ENCODE measurements around the gene PPFIBP1.

The PPFIBP1 gene

DNA sequence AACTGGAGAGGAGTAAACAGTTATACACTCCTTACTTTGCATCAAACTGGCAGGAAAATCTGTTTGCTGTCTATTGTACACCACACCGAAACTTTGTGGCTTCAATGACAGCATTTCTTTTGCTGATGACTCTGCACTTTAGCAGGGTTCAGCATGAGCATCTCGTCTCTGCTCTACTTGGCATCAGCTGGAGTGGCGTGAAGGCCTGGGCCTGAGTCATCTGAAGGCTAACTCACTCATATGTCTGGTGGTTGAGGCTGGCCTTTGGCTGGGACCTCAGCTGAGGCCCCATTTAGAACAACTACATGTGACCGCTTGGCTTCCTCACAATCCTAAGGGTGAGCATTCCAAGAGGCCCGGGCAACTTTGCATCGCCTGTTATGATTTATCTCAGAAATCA, 143.5 kb downstream of the PPFIBP1 start:
- no peak for DNase-seq (ENCODE audit: low spot score)

DNA sequence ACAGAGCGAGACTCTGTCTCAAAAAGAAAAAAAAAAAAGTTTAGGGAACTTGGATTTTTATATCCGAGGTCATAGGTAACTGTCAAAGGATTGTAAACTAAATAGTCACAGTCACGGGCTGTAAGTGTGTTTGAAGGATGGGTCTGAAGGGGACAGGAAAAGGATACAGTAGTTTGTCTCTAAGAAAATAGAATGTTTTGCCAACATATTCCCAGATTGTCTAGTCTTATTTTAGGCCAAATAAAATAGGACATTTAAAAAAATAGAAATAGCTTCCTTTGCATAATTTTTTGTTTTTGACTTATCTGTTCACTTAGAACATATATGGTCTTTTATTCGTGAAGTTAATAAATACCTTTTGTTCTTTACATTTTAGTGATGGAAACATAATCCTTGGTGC, 148.0 kb downstream of the PPFIBP1 start:
- DNase-seq (ENCODE audit: low spot score): no peak

DNA sequence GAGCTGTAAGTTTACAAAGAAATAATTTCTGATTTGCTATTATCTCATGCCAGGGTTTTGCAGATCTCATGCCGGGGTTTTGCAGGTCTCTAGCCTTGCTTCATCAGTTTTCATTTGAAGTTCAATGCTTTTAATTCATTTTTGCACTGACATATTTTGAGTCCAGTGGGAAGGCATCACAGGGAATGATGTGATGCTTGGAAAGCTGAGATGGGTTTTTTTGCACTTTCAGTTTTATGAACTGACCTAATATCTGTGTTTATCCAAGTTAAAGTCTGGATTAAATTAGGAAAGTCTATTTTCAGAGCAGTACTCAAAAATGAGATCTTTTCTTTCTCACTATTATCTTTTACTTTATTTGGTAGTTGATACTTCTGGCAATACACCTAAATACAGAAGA, 148.6 kb downstream of the PPFIBP1 start:
- no peak for DNase-seq (ENCODE audit: low spot score)

DNA sequence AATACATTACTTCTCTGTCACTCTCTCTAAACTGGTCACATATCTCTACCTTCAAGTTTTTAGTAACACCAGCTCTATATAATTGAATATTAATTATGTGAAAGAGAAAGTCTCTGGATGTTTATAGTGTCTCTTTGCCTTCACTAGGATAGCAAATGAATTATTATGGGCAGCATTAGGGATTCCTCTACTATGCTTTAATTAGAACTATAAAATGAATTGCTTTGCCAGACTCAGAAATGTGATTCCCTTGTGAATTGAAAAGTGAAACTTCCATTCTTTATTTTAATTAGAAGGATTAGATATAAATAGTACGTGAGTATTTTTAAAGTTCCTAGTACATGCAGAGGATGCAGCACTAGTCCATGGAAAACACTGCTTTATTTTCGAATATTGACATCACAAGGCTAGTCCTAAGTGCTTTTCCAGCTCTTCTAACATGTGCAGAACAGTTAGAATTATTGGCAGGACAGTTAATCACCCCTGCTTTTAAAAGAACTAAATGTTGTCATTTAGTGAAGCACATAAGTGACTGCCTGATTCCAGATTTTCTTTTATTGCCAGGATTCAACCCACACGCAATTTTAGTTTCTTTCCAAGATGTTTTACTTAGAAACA, 149.2 kb downstream of the PPFIBP1 start:
- no peak for DNase-seq (ENCODE audit: low spot score)

DNA sequence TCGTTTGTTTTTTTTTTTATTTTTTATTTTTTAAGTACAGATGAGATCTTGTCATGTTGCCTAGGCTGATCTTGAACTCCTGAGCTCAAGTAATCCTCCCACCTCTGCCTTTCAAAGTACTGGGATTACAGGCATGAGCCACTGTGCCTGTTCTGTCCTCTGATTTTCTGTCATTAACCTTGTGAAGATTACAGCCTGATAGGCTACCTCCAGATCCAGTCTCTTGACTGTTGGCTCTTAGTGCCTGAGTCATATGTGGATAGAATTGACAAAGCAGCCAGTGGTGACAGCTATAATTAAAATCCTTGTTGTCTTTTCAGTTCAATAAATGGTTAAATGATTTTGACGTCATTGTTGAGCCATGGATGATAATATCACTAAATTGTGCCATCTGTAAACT, 151.0 kb downstream of the PPFIBP1 start:
- no peak for DNase-seq (ENCODE audit: low spot score)

DNA sequence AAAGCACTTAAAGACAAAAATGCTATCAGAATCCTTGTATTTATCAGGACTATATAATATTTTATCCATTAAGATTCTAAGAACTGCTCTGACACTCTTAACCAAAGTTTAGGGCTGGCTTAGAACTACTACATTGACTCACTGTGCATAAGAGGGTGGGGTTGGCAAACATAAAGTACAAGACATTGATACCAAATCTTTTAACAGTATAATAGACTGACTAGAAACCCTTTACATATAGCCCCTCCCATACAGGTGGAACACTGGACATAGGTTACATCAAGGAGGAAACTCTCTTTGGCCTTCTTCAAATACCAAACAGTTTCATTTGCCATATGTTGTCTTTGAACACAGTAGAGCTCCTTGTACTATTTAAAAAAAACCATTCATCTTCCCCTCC, 156.6 kb downstream of the PPFIBP1 start:
- no peak for DNase-seq (ENCODE audit: low spot score)

DNA sequence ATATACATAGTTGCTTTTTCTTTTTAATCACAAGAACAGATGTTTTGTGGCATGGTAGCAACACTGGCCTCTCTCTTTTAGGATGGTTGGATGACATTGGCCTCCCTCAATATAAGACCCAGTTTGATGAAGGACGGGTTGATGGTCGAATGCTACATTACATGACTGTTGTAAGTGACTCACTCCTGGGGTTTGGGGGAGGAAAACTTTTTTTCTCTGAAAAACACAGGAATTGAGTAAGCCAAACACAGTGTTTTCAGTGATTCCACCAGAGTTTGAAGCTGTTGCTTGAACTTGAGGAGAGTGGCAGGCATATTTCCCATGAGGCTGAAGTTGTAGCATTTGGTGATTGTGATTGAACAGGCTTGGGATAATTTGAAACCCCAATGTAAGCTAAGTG, 158.5 kb downstream of the PPFIBP1 start:
- no peak for DNase-seq (ENCODE audit: low spot score)

DNA sequence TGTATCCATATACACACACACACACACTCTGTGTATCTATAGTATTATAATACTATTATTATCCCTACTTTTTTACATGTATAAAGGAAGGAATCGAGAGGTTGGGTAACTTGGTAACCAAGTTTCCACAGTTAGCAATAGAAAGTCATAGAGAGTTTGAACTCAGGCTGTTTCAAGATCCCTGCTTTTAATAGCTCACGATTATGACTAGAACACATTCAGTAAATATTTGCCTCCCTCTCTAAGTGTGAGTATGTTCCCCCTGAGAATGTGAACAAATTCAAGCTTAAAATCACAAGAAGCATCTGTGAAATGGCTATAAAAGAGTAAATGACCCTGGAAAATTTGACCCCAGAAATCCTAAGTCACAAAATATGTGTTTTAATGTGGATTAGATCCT, 161.3 kb downstream of the PPFIBP1 start:
- DNase-seq (ENCODE audit: low spot score): no peak

DNA sequence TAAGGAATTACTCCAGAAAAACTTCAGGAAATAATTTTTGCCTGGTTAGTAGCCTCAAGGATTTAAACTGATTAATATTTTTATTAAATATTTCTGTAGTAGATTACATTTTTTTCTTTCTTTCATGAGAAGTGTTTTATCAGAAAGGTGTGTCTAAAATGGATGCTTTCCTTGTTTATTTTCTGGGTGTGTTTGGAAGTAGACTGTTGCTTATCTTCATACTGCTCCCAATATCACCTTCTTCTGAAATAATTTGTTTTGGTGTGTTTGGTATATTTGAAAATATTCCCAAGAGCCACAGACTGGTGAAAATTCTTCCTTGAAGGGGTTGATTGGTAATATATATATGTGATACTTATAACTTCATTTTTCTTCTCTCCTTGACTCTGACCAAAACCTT, 162.1 kb downstream of the PPFIBP1 start:
- no peak for DNase-seq (ENCODE audit: low spot score)

DNA sequence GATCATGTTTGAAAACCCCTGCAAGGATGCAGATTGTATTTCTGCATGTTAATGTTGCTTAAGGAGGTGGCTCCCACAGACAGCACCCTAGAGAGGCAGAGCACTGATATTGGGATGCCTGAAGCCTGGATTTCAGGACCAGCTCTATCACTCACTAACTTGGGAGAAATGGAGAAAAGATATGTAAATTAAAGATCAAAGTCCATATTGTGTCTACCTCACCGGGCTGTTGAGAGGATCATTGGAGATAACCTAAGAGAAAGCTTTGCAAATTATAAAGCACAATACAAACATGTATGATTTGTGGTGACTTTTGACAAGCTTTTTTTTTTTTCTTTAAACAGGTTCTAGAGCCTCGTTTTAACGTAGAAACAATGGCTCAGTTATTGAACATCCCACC, 164.7 kb downstream of the PPFIBP1 start:
- DNase-seq (ENCODE audit: low spot score): no peak

DNA sequence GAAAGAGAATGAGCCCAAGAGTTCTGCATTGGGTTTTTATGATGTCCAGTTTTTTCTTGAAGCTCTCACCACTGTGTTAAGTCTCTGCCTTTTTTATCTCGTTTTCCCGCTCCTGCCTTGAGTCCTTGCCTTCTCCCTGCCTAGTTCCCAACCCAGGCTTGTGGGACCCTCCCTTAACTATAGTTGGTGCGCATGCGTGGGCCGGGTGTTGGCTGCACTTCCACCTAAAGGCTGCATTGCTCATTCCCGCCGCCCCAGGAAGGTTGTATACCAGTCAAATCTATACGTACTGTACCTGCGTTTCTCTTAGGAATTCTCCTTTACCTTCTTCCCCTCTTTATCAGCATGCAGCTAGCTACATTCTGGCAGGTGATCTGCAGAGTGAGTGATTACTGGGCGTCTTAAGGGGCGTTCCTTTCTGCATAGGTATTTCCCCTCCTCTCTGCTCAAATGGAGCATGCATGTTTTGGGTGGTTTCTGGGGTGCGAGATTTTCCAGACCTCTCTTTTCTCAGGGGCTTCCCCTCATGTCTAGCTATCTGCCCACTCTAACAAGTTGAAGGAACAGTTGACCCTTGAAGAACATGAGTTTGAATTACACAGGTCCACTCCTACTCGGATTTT, 165.7 kb downstream of the PPFIBP1 start:
- no peak for DNase-seq (ENCODE audit: low spot score)

DNA sequence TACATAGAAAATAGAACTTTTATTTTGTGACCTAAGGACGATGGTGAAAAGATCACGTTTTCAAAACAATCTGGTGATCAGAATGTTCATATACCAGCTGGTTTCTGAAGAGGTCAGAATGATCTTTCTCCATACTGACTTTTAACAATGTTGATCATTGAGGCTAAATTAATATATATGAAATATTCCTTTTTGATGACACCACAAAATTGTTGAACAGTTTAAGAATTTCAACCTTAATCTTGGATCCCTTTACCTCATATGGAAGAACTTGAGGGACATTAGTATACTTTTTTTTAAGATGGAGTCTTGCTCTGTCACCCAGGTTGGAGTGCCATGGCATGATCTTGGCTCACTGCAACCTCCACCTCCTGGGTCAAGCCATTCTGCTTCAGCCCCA, 169.4 kb downstream of the PPFIBP1 start:
- DNase-seq (ENCODE audit: low spot score): no peak

DNA sequence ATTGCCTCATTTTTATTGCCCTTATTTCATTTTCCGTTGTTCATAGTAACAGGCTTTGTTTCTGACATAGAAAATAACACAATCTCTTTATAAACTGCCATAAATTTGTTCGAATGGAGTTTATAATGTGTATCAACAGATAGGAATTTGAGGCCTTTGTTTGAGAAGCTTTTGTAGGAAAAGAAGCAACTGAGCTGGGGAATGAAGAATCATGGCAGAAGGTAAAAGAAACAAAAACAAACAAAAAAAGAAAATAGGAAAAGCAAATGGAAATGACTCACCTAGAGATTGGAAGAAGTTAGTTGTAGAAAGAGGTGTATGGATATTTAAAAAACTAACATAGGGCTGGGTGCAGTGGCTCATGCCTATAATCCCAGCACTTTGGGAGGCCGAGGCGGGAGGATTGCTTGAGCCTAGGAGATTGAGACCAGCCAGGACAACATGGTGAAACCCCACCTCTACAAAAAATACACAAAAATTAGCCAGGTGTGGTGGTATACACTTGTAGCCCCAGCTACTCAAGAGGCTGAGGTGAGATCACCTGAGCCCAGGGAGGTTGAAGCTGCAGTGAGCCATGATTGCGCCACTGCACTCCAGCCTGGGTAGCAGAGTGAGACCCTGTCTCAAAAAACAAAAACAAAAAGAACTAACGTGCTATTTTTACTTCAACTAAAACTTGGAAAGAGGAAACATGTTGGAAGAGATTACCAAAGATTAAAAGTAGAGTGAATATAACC, 171.7 kb downstream of the PPFIBP1 start:
- no peak for DNase-seq (ENCODE audit: low spot score)

DNA sequence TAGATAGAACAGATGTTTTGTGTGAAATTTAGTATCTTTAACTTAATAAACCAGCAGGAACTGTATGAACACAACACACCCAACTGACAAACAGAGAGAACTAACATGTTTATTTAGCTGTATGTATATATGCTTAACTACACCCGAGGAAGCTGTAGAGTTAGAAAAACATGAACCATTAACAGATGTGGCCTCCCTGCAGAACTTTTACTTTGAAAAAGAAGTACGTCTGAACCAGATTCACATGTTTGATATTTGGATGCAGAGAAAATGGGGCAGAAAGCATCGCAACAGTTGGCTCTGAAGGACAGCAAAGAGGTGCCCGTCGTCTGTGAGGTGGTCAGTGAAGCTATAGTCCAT, 172.3 kb downstream of the PPFIBP1 start, which contains the start of gene REP15:
Gene REP15 (plus strand): TSS at position 155 of the 360 bp plus-strand sequence. CDS start 116 bp downstream, at position 271.
- no peak for DNase-seq (ENCODE audit: low spot score)

DNA sequence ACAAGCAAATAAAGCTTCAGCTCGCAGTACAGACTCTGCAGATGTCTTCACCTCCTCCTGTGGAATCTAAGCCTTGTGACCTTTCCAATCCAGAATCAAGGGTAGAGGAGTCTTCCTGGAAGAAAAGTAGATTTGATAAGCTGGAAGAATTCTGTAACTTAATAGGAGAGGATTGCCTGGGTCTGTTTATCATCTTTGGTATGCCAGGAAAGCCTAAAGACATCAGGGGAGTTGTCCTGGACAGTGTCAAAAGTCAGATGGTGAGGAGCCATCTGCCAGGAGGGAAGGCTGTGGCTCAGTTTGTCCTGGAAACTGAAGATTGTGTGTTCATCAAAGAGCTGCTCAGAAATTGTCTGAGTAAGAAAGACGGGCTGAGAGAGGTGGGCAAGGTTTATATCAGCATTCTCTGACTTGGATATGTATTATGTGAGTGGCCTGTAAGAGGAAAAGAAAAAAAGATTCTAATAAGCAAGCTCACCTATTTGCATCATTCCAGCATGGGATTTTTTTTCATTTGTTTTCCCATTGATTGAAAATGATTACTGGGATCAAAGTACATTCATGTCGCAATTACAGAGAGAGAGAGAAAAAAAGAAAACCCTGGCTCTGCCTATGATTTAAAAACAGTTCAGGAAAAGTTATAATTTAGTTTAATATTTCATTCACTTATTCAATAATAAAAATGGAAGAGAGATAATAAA, 173.0 kb downstream of the PPFIBP1 start:
- no peak for DNase-seq (ENCODE audit: low spot score)

DNA sequence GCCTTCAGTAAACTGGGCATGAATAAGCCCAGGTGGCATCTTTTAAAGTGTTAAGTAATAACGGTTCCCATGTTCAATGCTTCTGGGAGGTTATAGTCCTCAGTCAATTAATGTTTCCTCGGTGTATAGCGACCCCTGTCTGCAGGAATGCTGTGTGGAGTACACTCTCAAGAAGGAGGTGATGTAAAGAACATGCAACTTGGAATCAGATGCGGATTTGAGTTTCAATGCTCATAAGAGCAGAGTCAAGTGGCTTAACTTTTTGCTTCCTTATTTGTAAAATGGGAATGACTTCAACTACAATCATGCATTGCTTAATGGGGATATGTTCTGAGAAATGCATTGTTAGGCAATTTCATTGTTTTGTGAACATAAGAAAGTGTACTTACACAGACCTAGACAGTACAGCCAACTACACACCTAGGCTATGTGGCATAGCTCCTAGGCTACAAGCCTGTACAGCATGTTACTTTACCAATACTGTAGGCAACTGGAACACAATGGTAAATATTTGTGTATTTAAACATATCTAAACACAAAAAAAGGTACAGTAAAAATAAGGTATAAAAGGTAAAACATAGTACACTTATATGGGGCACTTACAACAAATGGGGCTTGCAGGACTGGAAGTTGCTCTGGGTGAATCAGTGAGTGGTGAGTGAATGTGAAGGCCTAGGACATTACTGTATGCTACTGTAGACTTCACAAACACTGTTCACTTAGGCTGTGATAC, 179.9 kb downstream of the PPFIBP1 start:
- DNase-seq (ENCODE audit: low spot score): peak; percentile 60

DNA sequence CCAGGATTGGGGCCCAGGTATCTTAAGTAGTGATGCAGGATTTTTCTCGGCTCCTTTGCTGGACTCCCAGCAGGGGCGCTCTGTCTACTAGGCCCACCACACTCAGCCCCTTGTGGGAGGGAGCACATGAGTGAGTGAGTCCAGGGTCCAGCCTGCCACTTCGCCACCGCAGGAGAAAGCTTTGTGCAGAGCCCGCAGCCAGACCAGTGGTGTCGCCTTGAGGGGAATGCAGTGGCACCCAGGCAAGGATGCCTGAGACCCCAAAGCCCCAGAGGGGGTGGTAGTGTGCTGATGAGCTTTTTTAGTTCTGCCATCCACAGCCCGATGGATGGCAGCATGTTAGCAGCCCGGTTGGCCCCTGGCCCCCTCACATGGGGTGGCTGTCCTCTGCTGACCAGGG, 181.3 kb downstream of the PPFIBP1 start:
- DNase-seq (ENCODE audit: low spot score): no peak

DNA sequence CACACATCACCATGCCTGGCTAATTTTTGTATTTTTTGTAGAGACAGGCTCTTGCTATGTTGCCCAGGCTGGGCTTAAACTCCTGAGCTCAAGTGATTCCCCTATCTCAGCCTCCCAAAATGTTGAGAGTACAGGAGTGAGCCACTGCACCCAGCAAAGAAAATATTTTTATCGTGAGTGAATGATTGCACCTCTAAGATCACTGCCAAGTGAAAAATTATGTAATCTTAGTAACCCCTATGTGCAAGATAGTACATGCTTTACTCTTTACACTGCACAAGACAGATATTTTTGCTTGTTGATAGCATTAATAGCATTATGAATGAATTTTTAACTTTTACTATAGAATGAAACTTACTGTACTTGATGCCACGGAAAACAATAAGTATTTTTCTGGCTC, 183.2 kb downstream of the PPFIBP1 start:
- DNase-seq (ENCODE audit: low spot score): no peak

DNA sequence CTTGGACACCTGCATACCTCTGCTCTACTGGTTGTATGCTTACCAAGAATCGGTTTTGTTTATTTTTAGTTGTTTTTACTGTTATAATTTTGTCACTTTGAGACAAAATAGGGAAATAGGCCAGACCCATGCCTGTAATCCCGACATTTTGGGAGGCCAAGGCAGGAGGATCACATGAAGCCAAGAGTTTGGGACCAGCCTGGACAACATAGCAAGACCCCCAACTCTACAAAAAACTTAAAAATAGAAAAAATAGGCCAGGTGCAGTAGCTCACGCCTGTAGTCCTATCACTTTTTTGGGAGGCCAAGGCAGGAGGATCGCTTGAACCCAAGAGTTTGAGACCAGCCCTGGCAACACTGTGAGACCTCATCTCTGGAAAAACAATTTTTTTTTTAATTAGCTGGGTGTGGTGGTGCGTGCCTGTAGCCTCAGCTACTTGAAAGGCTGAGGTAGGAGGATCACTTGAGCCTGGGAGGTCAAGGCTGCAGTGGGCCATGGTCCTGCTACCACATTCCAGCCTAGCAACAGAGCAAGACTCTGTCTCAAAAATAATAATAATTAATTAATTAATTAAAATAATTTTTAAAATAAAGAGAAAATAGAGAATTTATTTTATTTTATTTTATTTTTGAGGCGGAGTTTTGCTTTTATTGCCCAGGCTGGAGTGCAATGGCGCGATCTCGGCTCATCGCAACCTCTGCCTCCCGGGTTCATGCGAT, 185.4 kb downstream of the PPFIBP1 start:
- no peak for DNase-seq (ENCODE audit: low spot score)

DNA sequence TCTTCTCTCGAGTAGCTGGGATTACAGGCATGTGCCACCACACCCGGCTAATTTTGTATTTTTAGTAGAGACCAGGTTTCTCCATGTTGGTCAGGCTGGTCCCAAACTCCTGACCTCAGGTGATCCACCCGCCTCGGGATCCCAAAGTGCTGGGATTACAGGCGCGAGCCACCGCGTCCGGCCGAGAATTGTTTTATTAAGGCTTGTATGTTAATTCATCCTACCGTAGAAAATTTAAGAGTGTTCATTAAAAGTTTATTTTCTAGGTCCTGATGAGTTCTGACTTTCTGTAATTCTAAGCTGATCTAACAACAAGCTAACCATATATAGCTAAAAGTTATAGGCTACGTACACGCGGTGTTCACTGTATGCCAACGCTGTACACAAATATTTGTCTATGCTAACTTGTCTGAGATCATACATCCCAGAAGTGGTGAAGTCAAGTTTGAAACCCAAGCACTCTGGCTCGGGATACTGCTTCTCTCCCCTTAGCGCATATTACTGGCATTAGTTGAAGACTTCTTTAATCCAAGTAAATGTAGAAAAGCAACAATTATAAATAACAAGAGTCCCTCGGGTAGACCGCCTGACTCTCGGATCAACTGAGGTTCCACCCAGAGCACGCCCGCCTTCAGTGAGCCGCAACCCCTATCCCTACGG, 186.1 kb downstream of the PPFIBP1 start:
- DNase-seq (ENCODE audit: low spot score): peak; percentile 51
